Skin epidermis (tissue), 12 donors: ENCODE results near the gene MYOT.

Experiments used
- H3K27ac ChIP-seq, 21 experiments: fragments of 200-600 bp; sonication (generic) in 11 of 21; one replicate each; pipeline ENCODE4 v1.5.0; 2020; ENCODE audit warnings: mild to moderate bottlenecking in 3 of 21, inconsistent platforms in 2 of 21, moderate library complexity in 2 of 21
- H3K4me3 ChIP-seq, 7 experiments: fragments of 200-600 bp; sonication (generic) in 2 of 7; one replicate each; pipeline ENCODE4 v1.5.0; 2020; ENCODE audit warnings: inconsistent platforms in 2 of 7, mild to moderate bottlenecking in 2 of 7, moderate library complexity in 1 of 7

The MYOT gene

GRCh38 chr5:137891849-137892248 is 24.2 kb downstream of the MYOT start:
- H3K27ac ChIP-seq = no peak overlapping the region

DNA sequence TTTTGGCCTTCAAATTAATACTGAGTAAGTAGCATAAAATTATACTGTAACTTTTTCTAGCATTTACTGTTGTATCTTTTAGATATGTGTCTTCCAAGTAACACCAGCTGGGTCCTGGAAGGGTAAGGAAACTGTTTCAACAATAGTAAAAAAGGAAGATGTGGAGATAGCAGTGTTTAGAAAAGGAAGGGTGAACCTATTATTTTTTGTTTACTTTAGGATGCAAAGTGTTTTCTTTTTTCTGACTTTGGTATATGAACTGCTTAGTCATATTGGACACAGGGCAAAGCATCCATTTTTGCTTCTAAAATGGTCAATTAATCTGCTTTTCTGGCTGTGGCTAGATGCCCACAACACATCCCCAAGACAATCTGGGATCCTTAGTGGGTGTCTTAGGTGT is 26.9 kb downstream of the MYOT start:
- Histone ChIP-seq H3K4me3 (no peak overlapping the region), H3K27ac (no peak overlapping the region)

More at GRCh38 chr5:137891849-137892248, 24.2 kb downstream of the MYOT start:
- no peak overlapping the region for H3K4me3 ChIP-seq

DNA sequence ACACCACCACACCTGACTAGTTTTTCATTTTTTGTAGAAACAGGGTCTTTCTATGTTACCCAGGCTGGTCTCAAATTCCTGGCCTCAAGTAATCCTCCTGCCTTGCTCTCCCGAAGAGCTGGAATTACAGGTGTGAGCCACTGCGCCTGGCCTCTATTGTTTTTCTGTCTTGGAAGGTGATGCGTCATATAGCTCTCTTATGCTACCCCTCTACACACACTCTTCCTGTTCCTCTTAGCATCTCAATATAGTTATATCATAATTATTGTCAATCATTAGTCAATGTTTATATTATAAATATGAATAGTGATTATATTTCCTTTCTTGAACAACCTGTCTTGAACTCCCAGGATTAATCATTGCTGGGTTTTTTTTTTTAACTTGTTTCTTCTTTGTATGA is 28.9 kb downstream of the MYOT start:
- Histone ChIP-seq H3K4me3 (no peak overlapping the region), H3K27ac (no peak overlapping the region)

- Histone ChIP-seq H3K4me3 (no peak overlapping the region), H3K27ac (no peak overlapping the region)
Measured at GRCh38 chr5:137899493-137899892, 31.8 kb downstream of the MYOT start.

GRCh38 chr5:137901011-137901817 is 33.6 kb downstream of the MYOT start:
- no peak overlapping the region for H3K27ac ChIP-seq
- H3K4me3 ChIP-seq = no peak overlapping the region

GRCh38 chr5:137902408-137903133 is 34.9 kb downstream of the MYOT start:
- Histone ChIP-seq H3K4me3 (no peak overlapping the region), H3K27ac (no peak overlapping the region)

- H3K4me3 ChIP-seq = no peak overlapping the region
- no peak overlapping the region for H3K27ac ChIP-seq
Measured at GRCh38 chr5:137914758-137915157, 47.1 kb downstream of the MYOT start.

- Histone ChIP-seq H3K27ac (no peak overlapping the region), H3K4me3 (no peak overlapping the region)
Measured at GRCh38 chr5:137916923-137917322, 49.3 kb downstream of the MYOT start.

GRCh38 chr5:137921931-137922330 is 54.3 kb downstream of the MYOT start:
- no peak overlapping the region for H3K4me3 ChIP-seq
- no peak overlapping the region for H3K27ac ChIP-seq

GRCh38 chr5:137923856-137924255 is 56.2 kb downstream of the MYOT start:
- Histone ChIP-seq H3K27ac (no peak overlapping the region), H3K4me3 (no peak overlapping the region)

GRCh38 chr5:137932800-137933199 is 65.1 kb downstream of the MYOT start:
- Histone ChIP-seq H3K4me3 (no peak overlapping the region), H3K27ac (no peak overlapping the region)

DNA sequence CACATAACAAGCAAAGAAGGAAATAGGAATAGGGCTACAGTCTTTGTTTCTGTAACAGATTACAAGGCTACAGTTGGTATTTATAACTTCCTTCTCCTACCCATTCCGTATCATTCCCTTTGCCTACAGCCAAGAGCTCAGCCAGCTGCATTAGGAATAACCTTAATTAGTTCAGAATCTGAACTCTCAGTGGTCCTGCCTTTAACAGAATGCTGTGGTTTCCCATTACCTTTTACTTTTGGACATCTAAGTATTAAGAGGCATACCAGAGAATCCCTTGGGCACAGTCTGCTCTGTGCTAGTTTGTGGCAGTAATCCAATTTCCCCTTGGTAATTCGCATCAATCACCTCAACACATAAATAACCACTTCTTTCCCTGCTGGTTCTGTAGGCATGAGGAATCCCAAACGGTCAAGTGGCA is 65.8 kb downstream of the MYOT start:
- no peak overlapping the region for H3K27ac ChIP-seq
- H3K4me3 ChIP-seq = no peak overlapping the region

- Histone ChIP-seq H3K4me3 (no peak overlapping the region), H3K27ac (no peak overlapping the region)
Measured at GRCh38 chr5:137935190-137935589, 67.5 kb downstream of the MYOT start.

GRCh38 chr5:137935694-137936093 is 68.0 kb downstream of the MYOT start:
- no peak overlapping the region for H3K27ac ChIP-seq
- H3K4me3 ChIP-seq = no peak overlapping the region
